Femur (tissue), 1 donor: ENCODE measurements around the gene PROP1.
"Not testable (repeated sequence)": the region's sequence is repeated elsewhere in the genome, so short reads cannot be mapped to it uniquely, and the experiment has no call there.

Experiments
- DNase-seq: peaks from one replicate; pipeline ENCODE4 v3.0.0-alpha.2; 2017

PROP1 gene

DNA sequence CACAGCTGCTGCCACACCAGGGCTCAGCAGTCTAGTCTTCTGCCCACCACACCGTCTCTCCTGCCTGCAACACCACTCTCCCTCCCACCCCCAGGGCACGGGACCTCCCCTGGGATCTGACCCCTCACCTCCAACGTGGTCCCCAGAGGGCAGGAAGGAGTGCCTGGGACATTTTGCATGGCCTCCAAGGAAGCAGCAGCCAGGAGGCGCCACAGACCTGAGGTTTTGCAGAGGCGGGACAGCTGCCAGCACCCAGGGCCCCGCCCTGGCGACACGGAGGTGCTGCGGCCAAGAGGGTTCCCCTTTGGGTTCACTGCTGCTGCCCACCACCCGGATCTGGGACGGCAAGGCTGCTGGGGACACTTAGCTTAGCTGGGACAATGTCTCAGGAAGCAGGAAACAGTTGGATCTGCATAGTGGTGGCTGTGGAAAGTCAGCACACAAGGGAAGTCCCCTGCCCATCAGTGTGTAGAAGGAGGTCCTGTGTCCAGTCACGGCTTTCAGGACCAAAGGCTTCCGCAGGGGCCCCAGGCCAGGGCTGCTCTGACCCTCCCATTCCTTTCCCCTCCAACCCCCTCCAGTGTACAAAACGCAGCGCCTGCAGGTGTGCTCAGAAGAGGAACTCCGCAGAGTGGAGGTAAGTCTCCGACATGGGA lies 13.8 kb downstream of the PROP1 start:
- DNase-seq = no peak

DNA sequence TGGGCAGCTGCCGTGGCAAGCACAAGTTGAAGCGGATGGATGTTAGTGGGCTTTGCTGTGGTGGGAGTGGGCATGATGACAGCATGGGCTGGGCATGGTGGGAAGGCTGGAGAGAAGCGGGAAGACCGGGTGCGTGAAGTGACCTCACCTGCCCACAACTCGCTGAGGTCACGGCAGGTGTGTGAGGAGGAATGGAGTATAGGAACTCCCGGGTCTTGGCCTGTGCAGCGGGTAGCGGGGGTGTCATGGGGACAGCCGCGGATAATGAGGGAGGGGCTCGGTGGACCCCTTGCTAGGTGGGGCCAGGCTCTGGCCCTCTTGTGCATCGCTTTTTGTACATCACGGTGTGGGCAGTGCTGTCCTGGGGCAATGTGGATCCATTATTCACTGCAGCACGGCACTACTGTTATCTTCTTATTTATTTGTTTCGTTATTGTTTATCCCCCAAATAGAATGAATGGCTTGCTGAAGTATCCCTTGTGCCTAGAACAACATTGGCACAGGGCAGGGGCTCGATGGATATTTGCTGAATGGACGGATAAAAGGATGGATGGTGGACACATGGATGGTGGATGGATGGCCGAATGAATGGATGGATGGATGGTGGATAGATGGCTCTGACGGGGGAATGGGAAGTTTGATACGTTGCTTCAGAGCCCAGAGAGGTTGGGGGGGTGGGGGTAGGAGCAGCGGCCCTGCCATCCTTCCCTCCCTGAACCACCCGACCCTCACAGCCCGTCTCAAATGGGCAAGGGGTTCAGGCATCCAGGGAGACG lies 14.6 kb downstream of the PROP1 start:
- DNase-seq = no peak

DNA sequence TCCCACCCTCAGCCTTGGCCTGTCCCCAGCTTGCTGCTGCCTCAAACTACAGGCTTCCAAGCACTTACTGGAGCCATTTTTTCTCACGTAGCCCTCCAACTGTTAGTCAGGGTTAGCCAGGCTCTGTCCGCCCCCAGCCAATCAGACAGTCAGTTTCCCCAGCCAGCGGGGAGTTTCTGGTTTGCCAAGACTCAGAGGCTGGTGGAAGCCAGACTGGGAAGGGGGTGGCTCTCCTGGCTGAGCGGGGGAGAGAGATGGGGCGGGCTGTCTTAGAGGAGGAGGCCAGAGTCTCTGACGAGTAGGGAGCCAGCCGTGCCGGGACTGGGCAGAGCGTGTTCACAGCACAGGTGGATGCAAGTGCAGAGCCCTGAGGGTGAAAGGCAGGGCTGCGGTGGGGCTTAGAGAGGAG lies 15.3 kb downstream of the PROP1 start:
- DNase-seq = peak; percentile 48

GRCh38 chr5:177977600-177977999 lies 18.4 kb downstream of the PROP1 start:
- DNase-seq = not testable (repeated sequence)

DNA sequence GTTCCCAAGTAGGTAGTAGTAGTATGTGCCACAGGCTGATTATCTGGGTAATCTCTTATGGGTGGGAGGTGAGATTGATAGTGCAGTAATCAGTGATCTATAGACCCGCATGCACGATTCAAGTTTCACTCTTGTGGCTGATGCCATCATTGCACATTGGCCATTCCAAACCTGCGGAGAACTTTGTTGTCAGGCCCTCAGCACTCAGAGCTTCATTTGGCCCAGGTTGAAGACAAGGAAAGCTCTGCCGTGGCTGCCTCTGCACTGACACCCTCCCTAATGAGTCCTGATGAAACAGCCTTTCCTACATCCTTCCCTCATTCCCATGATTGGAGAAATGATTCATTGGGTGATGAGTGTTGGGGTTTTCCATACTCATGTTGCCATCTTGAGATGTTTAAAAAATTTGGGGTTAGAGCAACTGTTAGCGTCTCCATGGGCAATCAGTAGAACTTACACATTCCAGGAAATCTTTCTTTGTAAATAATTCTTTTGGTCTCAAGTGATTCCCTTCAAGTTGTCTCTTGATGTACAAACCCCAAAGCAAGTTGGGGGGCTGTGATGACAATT lies 22.9 kb downstream of the PROP1 start:
- DNase-seq = no peak

- no peak for DNase-seq
Measured at GRCh38 chr5:177972613-177973012, 23.4 kb downstream of the PROP1 start.

DNA sequence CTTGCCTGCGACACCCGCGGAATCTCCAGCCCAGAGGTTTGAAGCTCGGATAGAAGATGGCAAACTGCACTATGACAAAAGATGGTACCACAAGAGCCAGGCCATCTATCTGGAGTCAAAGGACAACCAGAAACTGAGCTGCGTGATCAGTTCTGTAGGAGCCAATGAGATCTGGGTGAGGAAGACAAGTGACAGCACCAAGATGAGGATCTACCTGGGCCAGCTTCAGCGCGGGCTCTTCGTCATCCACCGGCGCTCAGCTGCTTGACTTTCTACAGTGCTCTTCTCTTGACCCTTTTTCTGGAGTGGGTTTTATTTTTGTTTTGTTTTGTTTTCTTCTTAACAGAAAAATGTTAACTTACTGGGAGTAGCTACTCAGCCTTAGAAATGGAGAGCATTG lies 24.0 kb downstream of the PROP1 start:
- not testable (repeated sequence) for DNase-seq

DNA sequence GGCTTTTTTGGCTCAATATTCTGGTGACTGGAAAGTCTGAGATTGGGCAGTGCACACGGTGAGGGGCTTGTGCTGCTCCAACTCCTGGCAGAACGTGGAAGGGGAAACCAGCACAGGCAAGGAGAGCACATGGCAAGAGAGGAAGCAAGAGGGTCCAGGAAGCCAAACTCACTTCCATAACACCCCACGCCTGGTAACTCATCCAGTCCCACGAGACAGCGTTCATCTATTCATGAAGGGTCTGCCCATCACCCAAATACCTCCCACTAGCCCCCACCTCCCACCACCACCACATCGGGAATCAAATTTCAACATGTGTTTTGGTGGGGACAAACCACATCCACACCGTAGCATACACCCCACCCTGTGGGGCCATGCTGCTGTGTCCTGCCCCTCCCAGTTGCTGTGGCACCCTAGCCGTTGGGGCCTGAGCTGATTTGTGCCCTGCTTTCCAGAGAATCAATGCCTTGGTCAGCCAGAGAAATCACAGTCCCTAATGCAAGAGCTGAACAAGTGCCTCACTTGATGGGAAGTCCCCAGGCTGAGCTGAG lies 27.3 kb downstream of the PROP1 start:
- no peak for DNase-seq

- DNase-seq = no peak
Measured at GRCh38 chr5:177967221-177967887, 28.7 kb downstream of the PROP1 start.

GRCh38 chr5:177966839-177967166 lies 29.2 kb downstream of the PROP1 start:
- DNase-seq = no peak

- DNase-seq = no peak
Measured at GRCh38 chr5:177966009-177966838, 29.8 kb downstream of the PROP1 start.

DNA sequence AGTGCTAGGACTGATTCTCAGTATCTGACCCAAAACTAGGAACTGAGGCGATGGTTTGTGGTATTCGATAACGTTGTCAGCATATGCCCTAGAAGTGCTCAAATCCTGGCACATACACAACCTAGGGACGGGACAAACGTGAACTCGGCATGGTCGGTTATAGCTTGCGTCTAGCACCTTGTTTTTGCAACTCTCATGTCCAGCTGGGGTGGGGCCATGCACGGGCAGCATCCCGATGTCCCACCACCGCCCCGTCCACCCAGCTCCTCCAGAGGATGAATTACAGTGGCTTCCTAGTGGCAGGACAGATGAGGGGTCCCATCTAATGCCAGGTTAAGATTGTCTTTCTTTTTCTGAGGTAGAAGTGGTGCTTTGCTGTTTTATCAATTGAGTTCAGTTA lies 31.6 kb downstream of the PROP1 start:
- no peak for DNase-seq

DNA sequence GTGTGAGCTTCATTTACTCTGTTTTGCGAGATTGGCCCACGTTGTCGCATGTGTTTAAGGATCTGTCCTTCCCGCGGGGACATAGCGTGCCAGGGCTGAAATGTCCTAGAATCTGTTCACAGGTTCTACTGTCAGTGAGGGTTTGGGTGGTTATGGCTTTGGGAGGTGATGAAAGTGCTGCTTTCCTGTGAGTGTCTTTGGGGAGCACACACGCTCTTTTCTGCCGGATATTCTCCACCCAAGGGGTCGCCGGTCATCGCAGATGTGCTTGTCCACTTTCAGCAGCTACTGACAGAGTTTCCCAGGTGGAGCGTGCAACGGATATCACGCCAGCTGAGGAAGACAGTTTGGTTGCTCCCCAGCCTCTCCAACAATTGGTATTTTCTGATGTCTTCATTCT lies 32.1 kb downstream of the PROP1 start:
- no peak for DNase-seq

DNA sequence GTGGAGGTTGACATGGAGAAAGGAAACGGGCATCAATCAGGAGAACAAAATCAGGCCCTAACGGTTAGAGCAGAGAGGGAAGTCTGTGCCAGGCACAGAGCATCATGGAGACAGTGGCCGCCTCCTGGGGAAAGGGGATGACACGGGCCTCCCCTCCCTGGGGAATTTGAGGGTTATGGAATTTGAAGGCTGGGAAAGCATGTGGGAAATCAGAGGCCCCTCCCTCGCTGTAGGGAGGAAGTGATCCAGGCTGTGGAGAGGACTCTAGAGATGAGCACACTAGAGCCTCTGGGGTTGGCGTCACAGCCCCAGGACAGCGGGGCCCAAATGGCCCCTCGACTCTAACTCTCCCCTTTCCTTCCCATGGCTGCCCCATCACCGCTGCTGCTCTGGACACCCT lies 36.7 kb downstream of the PROP1 start:
- DNase-seq = no peak

DNA sequence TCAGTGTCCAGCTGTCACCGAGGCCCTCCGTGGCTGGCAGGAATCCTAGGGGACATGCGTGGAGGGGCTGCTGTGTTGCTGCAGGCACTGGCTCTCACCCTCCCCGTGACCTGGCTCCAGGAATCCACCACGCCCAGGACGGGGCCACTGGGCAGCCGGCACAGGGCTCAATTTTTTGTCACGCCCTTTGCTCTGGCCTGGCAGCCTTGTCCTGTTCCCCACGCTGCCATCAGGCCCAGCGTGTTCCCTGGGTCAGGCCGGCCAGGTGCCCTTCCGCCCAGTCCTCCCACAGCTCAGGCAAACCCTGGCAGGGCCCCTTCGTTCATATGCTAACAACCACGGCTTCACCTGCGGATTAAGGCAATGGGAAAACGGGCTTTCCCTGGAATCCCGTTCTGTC lies 37.3 kb downstream of the PROP1 start:
- no peak for DNase-seq

GRCh38 chr5:177957241-177957640 lies 38.8 kb downstream of the PROP1 start:
- no peak for DNase-seq

GRCh38 chr5:177953101-177953500 lies 42.9 kb downstream of the PROP1 start:
- DNase-seq = not testable (repeated sequence)

DNA sequence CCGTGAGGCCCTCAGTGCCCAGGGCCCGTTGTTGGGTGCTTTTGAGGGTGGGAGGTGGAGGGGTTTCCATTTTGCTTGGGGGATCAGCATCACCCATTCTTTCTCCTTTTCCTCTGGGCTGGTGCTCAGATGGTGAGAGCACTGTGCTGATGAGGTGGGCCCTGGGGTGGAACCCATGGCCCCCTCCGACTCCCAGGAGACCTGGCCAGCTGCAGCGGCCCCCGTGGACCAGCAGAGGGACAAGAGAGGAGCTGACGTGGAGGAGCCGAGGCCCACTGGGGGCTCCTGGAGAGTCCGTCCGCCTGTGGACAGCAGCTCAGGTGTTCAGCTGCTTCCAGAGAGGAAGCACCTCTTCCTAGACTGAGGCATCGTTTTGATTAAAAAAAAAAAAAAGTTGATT lies 46.4 kb downstream of the PROP1 start:
- DNase-seq = not testable (repeated sequence)

GRCh38 chr5:177949065-177949464 lies 47.0 kb downstream of the PROP1 start:
- not testable (repeated sequence) for DNase-seq

DNA sequence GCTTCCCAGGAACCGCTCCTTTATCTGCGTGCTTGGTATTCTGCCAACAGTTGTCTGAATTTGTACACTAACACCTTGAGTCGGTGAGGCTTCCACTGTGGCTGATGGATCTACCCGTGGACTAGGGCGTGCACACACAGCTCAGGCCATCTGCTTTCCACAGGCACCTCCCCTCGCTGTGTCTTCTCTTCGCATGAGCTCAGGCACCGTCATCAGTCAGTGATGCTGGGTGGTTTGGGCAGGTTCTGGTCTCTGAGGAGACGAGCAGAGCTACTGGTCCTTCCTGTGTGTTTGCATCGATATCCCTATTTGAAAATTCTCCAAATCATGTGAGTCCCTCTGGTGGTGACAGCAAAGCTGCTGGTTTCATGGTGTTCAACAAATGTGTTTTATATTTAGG lies 48.1 kb downstream of the PROP1 start:
- DNase-seq = not testable (repeated sequence)

DNA sequence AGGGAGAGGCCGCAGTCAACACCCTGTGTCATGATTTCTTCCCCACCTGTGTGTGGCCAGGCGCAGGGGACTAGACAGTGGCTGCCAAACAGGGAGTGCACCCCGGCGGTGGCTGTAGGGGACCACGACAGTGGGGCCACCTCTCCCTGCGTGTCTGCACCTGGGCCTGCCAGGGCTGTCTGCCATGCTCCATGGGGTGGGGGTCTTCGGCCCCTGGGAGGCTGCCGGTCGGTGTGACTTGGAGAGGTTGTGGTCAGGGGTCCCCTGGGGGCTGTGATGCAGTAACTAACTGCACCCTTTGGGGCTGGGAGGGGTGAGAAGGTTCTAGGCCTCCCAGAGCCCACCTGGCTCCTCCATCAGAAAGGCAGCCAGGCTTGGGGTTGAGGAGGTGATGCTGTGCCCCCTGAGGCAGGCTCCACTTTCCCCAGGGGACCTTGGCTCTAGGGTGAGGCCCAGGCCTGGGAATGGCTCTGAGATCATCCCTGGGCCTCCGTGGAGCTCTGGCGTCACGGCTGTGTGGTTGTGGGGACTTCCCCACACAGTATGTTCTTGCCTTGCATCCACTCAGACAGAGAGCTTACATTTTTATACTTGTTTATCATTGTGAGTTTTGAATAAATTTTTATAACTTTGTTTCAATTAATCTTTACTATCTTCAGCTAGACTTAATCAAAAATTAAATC lies 50.3 kb downstream of the PROP1 start:
- DNase-seq = not testable (repeated sequence)

DNA sequence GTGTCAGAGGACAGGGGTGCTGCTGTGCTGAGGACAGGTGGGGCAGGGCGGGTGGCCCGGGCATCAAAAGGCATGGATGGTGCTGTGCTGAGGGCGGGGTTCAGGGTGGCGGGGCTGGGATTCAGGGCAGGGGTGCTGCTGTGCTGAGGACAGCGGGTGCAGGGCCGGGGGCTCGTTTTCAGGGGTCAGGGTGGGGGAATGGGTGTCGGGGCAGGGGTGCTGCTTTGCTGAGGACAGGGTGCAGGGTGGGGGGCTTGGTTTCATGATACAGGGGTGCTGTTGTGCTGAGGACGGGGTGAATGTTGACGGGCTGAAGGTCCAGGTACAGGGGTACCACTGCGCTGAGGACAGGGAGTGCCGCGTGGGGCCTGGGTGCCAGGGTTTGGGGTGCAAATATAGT lies 50.9 kb downstream of the PROP1 start:
- DNase-seq = not testable (repeated sequence)
